HEK293 (cell line): ENCODE data around the gene RPGRIP1L.

Experiments used
- KLF16 ChIP-seq: fragments of 450-650 bp; formaldehyde crosslinking; IDR thresholded peaks from 2 replicates; pipeline ENCODE4 v1.5.1; 2017; ENCODE audit warnings: missing biosample characterization, missing genetic modification characterization
- MEIS1 ChIP-seq: sonication (generic); formaldehyde crosslinking; IDR thresholded peaks from 2 replicates; pipeline ENCODE4 v1.8.1; 2022; ENCODE audit warnings: missing genetic modification reagents, mild to moderate bottlenecking, borderline replicate concordance
- MZF1 ChIP-seq: fragments of 450-650 bp; formaldehyde crosslinking; IDR thresholded peaks from 2 replicates; pipeline ENCODE4 v1.5.1; 2017; ENCODE audit warnings: missing biosample characterization, missing genetic modification characterization, borderline replicate concordance
- TCF7L2 ChIP-seq: IDR thresholded peaks from 2 replicates; pipeline ENCODE4 v1.6.1; 2011; ENCODE audit warnings: low read depth, mild to moderate bottlenecking, inconsistent platforms, low read length, moderate library complexity, borderline replicate concordance
- YY1 ChIP-seq: fragments of 450-650 bp; formaldehyde crosslinking; IDR thresholded peaks from 2 replicates; pipeline ENCODE4 v1.5.1; 2018; ENCODE audit warnings: missing biosample characterization, missing genetic modification characterization
- ZNF174 ChIP-seq: fragments of 450-650 bp; formaldehyde crosslinking; IDR thresholded peaks from 2 replicates; pipeline ENCODE4 v1.5.0; 2017; ENCODE audit warnings: missing biosample characterization, mild to moderate bottlenecking, missing genetic modification characterization
- ZNF214 ChIP-seq: fragments of 450-650 bp; formaldehyde crosslinking; IDR thresholded peaks from 2 replicates; pipeline ENCODE4 v1.5.1; 2017; ENCODE audit warnings: missing biosample characterization, mild to moderate bottlenecking, missing genetic modification characterization, borderline replicate concordance
- ZNF274 ChIP-seq, 2 experiments: fragments of 200-500 bp in 1 of 2; fragments of 450-650 bp in 1 of 2; sonication (Bioruptor generic) in 1 of 2; formaldehyde crosslinking in 1 of 2; IDR thresholded peaks; 2 replicates each; pipeline versions ENCODE4 v1.5.1 to v1.6.1; 2014 to 2016; ENCODE audit warnings: borderline replicate concordance in 1 of 2, inconsistent platforms in 1 of 2, low read length in 1 of 2, missing biosample characterization in 1 of 2, missing genetic modification characterization in 1 of 2
- ZNF354C ChIP-seq: fragments of 450-650 bp; formaldehyde crosslinking; IDR thresholded peaks from 2 replicates; pipeline ENCODE4 v1.5.1; 2016; ENCODE audit warnings: missing biosample characterization, missing genetic modification characterization, low read depth, borderline replicate concordance
- ZNF585B ChIP-seq: fragments of 450-650 bp; formaldehyde crosslinking; IDR thresholded peaks from 2 replicates; pipeline ENCODE4 v1.5.1; 2016; ENCODE audit warnings: missing biosample characterization, missing genetic modification characterization
- ZSCAN30 ChIP-seq: fragments of 450-650 bp; IDR thresholded peaks from 2 replicates; pipeline ENCODE4 v1.5.1; 2018; ENCODE audit warnings: missing biosample characterization, mild to moderate bottlenecking, missing genetic modification characterization, moderate library complexity
- TF ChIP-seq, protein P1 (sequence below): fragments of 450-650 bp; formaldehyde crosslinking; IDR thresholded peaks from 2 replicates; pipeline ENCODE4 v1.5.1; 2016; ENCODE audit warnings: missing biosample characterization, missing genetic modification characterization
- TF ChIP-seq, protein P2 (sequence below): fragments of 450-650 bp; formaldehyde crosslinking; IDR thresholded peaks from 2 replicates; pipeline ENCODE4 v1.5.1; 2016; ENCODE audit warnings: missing biosample characterization, missing genetic modification characterization

DNA sequence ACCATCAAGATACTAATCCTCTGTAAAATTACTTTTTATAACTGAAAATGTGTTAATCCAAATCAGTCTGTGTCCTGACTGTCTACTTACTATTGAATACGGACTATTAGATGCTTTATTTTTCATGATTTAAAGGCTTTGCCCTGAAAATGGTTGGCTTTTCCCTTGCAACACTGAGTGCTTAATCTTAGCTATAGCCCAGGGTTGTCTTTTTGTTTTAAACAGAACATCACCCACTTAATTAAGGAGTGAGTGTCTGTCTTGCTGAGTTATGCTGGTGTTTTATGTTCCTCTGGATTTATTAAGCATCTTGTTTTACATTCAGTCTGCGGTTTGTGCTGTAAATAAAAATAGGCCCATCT, 11.3 kb upstream of the RPGRIP1L start:
- TF ChIP-seq, protein P1, sequence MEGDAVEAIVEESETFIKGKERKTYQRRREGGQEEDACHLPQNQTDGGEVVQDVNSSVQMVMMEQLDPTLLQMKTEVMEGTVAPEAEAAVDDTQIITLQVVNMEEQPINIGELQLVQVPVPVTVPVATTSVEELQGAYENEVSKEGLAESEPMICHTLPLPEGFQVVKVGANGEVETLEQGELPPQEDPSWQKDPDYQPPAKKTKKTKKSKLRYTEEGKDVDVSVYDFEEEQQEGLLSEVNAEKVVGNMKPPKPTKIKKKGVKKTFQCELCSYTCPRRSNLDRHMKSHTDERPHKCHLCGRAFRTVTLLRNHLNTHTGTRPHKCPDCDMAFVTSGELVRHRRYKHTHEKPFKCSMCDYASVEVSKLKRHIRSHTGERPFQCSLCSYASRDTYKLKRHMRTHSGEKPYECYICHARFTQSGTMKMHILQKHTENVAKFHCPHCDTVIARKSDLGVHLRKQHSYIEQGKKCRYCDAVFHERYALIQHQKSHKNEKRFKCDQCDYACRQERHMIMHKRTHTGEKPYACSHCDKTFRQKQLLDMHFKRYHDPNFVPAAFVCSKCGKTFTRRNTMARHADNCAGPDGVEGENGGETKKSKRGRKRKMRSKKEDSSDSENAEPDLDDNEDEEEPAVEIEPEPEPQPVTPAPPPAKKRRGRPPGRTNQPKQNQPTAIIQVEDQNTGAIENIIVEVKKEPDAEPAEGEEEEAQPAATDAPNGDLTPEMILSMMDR (tag by site-specific recombination) = no peak
- TF ChIP-seq, protein P2, sequence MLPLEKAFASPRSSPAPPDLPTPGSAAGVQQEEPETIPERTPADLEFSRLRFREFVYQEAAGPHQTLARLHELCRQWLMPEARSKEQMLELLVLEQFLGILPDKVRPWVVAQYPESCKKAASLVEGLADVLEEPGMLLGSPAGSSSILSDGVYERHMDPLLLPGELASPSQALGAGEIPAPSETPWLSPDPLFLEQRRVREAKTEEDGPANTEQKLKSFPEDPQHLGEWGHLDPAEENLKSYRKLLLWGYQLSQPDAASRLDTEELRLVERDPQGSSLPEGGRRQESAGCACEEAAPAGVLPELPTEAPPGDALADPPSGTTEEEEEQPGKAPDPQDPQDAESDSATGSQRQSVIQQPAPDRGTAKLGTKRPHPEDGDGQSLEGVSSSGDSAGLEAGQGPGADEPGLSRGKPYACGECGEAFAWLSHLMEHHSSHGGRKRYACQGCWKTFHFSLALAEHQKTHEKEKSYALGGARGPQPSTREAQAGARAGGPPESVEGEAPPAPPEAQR (tag by site-specific recombination) = no peak
- TF ChIP-seq ZNF274 (IDR thresholded peaks at IDR 0.05; ENCODE audit: low read length) (no peak), ZNF274 (tag by site-specific recombination; IDR thresholded peaks at IDR 0.05; ENCODE audit: borderline replicate concordance) (no peak), MEIS1 (CRISPR knock-in tag) (no peak), ZNF174 (tag by site-specific recombination) (no peak), ZNF354C (tag by site-specific recombination) (no peak), KLF16 (tag by site-specific recombination) (no peak), YY1 (no peak), MZF1 (tag by site-specific recombination) (no peak), TCF7L2 (0 out of 2 replicates have a peak, but pooled peaks have one; percentile 1), ZSCAN30 (no peak), ZNF214 (tag by site-specific recombination) (no peak), ZNF585B (tag by site-specific recombination) (no peak)
